Mesenteric fat pad (tissue), 1 donor: ENCODE measurements around the gene DENND4C. TPM values are rescaled to one million over a fixed set of nuclear protein-coding genes. Genes with fewer than 3 reads are reported as not detected.
"Not testable (repeated sequence)": the region's sequence is repeated elsewhere in the genome, so short reads cannot be mapped to it uniquely, and the experiment has no call there.

ENCODE experiments used
- DNase-seq: peaks from one replicate; pipeline ENCODE4 v3.0.0-alpha.2; 2020; ENCODE audit warnings: low spot score
- total RNA-seq: library from RNA; stranded (reverse); fragmentation: NEBNext Ultra II Directional; extraction: Animal tissue kit (Norgen Biotek cat#: 25700); gene quantifications from one replicate; pipeline ENCODE4 v1.2.1, GENCODE V29; 2021
- donor health status: DM: yes; HTN: yes; CAD: no.

The DENND4C gene
- total RNA-seq, 1 donor from 2014 or later, result 62.7 TPM

- not testable (repeated sequence) for DNase-seq
Measured at GRCh38 chr9:19265602-19266001, 35.1 kb downstream of the DENND4C start.

- not testable (repeated sequence) for DNase-seq
Measured at GRCh38 chr9:19266778-19267384, 36.4 kb downstream of the DENND4C start.

- DNase-seq, result no peak
Measured at GRCh38 chr9:19269582-19269981, 39.1 kb downstream of the DENND4C start.

- no peak for DNase-seq
Measured at GRCh38 chr9:19270421-19270949, 40.0 kb downstream of the DENND4C start.

GRCh38 chr9:19271081-19271480, 40.6 kb downstream of the DENND4C start:
- DNase-seq, result no peak

- no peak for DNase-seq
Measured at GRCh38 chr9:19281801-19282200, 51.3 kb downstream of the DENND4C start.

GRCh38 chr9:19283072-19283710, 52.7 kb downstream of the DENND4C start:
- DNase-seq, result no peak

GRCh38 chr9:19284729-19285128, 54.2 kb downstream of the DENND4C start:
- DNase-seq, result no peak

GRCh38 chr9:19286634-19287188, 56.2 kb downstream of the DENND4C start:
- DNase-seq, result no peak

GRCh38 chr9:19288081-19288480, 57.6 kb downstream of the DENND4C start:
- no peak for DNase-seq

- no peak for DNase-seq
Measured at GRCh38 chr9:19290103-19290502, 59.6 kb downstream of the DENND4C start.

GRCh38 chr9:19294219-19294618, 63.7 kb downstream of the DENND4C start:
- no peak for DNase-seq

GRCh38 chr9:19298436-19299000, 68.0 kb downstream of the DENND4C start:
- no peak for DNase-seq

- no peak for DNase-seq
Measured at GRCh38 chr9:19303216-19303615, 72.7 kb downstream of the DENND4C start.

- DNase-seq, result no peak
Measured at GRCh38 chr9:19306568-19306967, 76.1 kb downstream of the DENND4C start.

- DNase-seq, result no peak
Measured at GRCh38 chr9:19310246-19310645, 79.8 kb downstream of the DENND4C start.

GRCh38 chr9:19313573-19313972, 83.1 kb downstream of the DENND4C start:
- no peak for DNase-seq

GRCh38 chr9:19320495-19320894, 90.0 kb downstream of the DENND4C start:
- no peak for DNase-seq

- no peak for DNase-seq
Measured at GRCh38 chr9:19331877-19332276, 101.4 kb downstream of the DENND4C start.

- no peak for DNase-seq
Measured at GRCh38 chr9:19336166-19336565, 105.7 kb downstream of the DENND4C start.

- DNase-seq, result no peak
Measured at GRCh38 chr9:19342947-19343346, 112.5 kb downstream of the DENND4C start.

- no peak for DNase-seq
Measured at GRCh38 chr9:19358701-19359100, 128.2 kb downstream of the DENND4C start.
